K562 (cell line): ENCODE measurements around the gene GALR1. TPM values are rescaled to one million over a fixed set of nuclear protein-coding genes. Genes with fewer than 3 reads are reported as not detected.

Source experiments
- ATAC-seq: fragments of 200-7000 bp; cut with Tn5 transposase; 3 replicates; pipeline ENCODE4 v1.9.1; 2020; ENCODE audit warnings: moderate library complexity
- BruUV-seq: library from RNA; stranded (reverse); fragments of 400-500 nt; replicated peaks from 2 replicates; lab custom pipeline; 2021; lab: Mats Ljungman, UMichigan
- CTCF ChIA-PET: fragments of 300-600 bp; formaldehyde crosslinking; extraction: SDS; loops from one replicate; lab custom pipeline; 2021; ENCODE audit warnings: low intra/inter-chr PET ratio; lab: Yijun Ruan, JAX
- POLR2A ChIA-PET: fragments of 300-600, 350-650 bp; sonication (Branson Sonifier 250); formaldehyde crosslinking; extraction: SDS; loops from one replicate; lab custom pipeline; 2021; ENCODE audit warnings: antibody characterized with exemption, inconsistent platforms; lab: Yijun Ruan, JAX
- DNase-seq, 4 experiments: peaks; one replicate each; pipeline versions ENCODE4 v3.0.0 to v3.0.0-alpha.2; 2011 to 2018; ENCODE audit warnings: low spot score in 3 of 4, mixed read lengths in 3 of 4; ENCODE audit errors: extremely low read depth in 1 of 4
- FAIRE-seq: peaks from 2 replicates; lab custom pipeline; 2011; peaks lifted over from hg19 to GRCh38; lab: Jason Lieb, UNC
- H2AFZ ChIP-seq: 2 replicates; pipeline ENCODE4 v1.6.0; 2011; ENCODE audit warnings: low read depth, low read length, control low read depth, inconsistent platforms
- H3K27ac ChIP-seq: fragments of 200-600 bp; 3 replicates; pipeline ENCODE4 v1.8.0; 2011; ENCODE audit warnings: low read depth, mild to moderate bottlenecking, control low read depth, inconsistent platforms, low read length, moderate library complexity, mixed read lengths; ENCODE audit errors: extremely low read depth
- H3K27me3 ChIP-seq, 2 experiments: fragments of 300-600 bp in 1 of 2; 2 replicates in 1 of 2; 3 replicates in 1 of 2; pipeline versions ENCODE4 v1.6.0 to v1.8.0; 2011; ENCODE audit warnings: inconsistent platforms in 2 of 2, low read length in 2 of 2, mild to moderate bottlenecking in 1 of 2, mixed read lengths in 1 of 2, moderate library complexity in 1 of 2; ENCODE audit not compliant: control insufficient read depth in 2 of 2, insufficient read depth in 2 of 2
- H3K36me3 ChIP-seq: fragments of 300-600 bp; 3 replicates; pipeline ENCODE4 v1.8.0; 2011; ENCODE audit warnings: mild to moderate bottlenecking, low read length, inconsistent platforms; ENCODE audit not compliant: control insufficient read depth, insufficient read depth
- H3K4me1 ChIP-seq, 2 experiments: fragments of 200-600 bp in 1 of 2; replicated peaks in 1 of 2; 2 replicates in 1 of 2; 3 replicates in 1 of 2; pipeline versions ENCODE4 v1.5.1 to v1.8.0; 2011; ENCODE audit warnings: inconsistent platforms in 2 of 2, low read length in 2 of 2, mild to moderate bottlenecking in 1 of 2, mixed read lengths in 1 of 2, moderate library complexity in 1 of 2; ENCODE audit not compliant: control insufficient read depth in 2 of 2, insufficient read depth in 2 of 2
- H3K4me2 ChIP-seq: 2 replicates; pipeline ENCODE4 v1.6.1; 2011; ENCODE audit warnings: low read length, control low read depth, inconsistent platforms, mixed read lengths; ENCODE audit not compliant: insufficient read depth
- H3K4me3 ChIP-seq: fragments of 200-600 bp; sonication (generic), shearing (Covaris generic); 2 replicates; pipeline ENCODE4 v1.5.1; 2016; ENCODE audit warnings: control low read depth, inconsistent platforms
- H3K79me2 ChIP-seq: fragments of 200-600 bp; 3 replicates; pipeline ENCODE4 v1.8.0; 2011; ENCODE audit warnings: low read length, inconsistent platforms; ENCODE audit not compliant: control insufficient read depth, insufficient read depth
- H3K9ac ChIP-seq, 2 experiments: 2 replicates each; pipeline versions ENCODE4 v1.6.0 to v1.6.1; 2011; ENCODE audit warnings: low read depth in 2 of 2, low read length in 2 of 2, control low read depth in 1 of 2, inconsistent platforms in 1 of 2, mild to moderate bottlenecking in 1 of 2, mixed read lengths in 1 of 2; ENCODE audit not compliant: insufficient read depth in 1 of 2
- H3K9me1 ChIP-seq: one replicate; pipeline ENCODE4 v1.6.0; 2011; ENCODE audit warnings: inconsistent platforms, mild to moderate bottlenecking, low read length, moderate library complexity; ENCODE audit not compliant: control insufficient read depth, insufficient read depth
- H3K9me3 ChIP-seq: replicated peaks from 2 replicates; pipeline ENCODE4 v1.5.1; 2011; ENCODE audit warnings: low read depth, low read length, inconsistent platforms; ENCODE audit not compliant: control insufficient read depth, insufficient read depth
- H4K20me1 ChIP-seq: replicated peaks from 2 replicates; pipeline ENCODE4 v1.6.1; 2011; ENCODE audit warnings: low read length, inconsistent platforms, mixed read lengths; ENCODE audit not compliant: control insufficient read depth, insufficient read depth
- CBFB ChIP-seq: sonication (generic); formaldehyde crosslinking; IDR thresholded peaks from 2 replicates; pipeline ENCODE4 v1.4.0; 2020; ENCODE audit warnings: mild to moderate bottlenecking, missing genetic modification reagents
- CTBP1 ChIP-seq: fragments of 450-650 bp; IDR thresholded peaks from 2 replicates; pipeline ENCODE4 v1.6.1; 2016; ENCODE audit warnings: borderline replicate concordance
- FOXJ3 ChIP-seq: sonication (generic); formaldehyde crosslinking; IDR thresholded peaks from 2 replicates; pipeline ENCODE4 v1.4.0; 2020; ENCODE audit warnings: mild to moderate bottlenecking, missing genetic modification reagents
- HNRNPK ChIP-seq: fragments of 200-400 bp; formaldehyde crosslinking; IDR thresholded peaks from one replicate; pipeline ENCODE4 v1.6.1; 2018; ENCODE audit warnings: mild to moderate bottlenecking, low read depth, low read length; ENCODE audit not compliant: poor library complexity, severe bottlenecking
- LARP7 ChIP-seq: fragments of 450-650 bp; IDR thresholded peaks from 2 replicates; pipeline ENCODE4 v1.6.1; 2016
- NCOA6 ChIP-seq: fragments of 450-650 bp; IDR thresholded peaks from 2 replicates; pipeline ENCODE4 v1.6.1; 2017; ENCODE audit warnings: mild to moderate bottlenecking
- NFIC ChIP-seq: fragments of 450-650 bp; IDR thresholded peaks from 2 replicates; pipeline ENCODE4 v1.6.1; 2017; ENCODE audit warnings: mild to moderate bottlenecking, inconsistent platforms
- NR2C2 ChIP-seq, 2 experiments: fragments of 200-800 bp in 1 of 2; sonication (Bioruptor generic) in 1 of 2; sonication (generic) in 1 of 2; formaldehyde crosslinking in 1 of 2; IDR thresholded peaks; 2 replicates each; pipeline versions ENCODE4 v1.6.1 to v1.8.0; 2016 to 2022; ENCODE audit warnings: mild to moderate bottlenecking in 1 of 2, missing compliant biosample characterization in 1 of 2, missing genetic modification characterization in 1 of 2, missing genetic modification reagents in 1 of 2
- PHF21A ChIP-seq: fragments of 450-650 bp; IDR thresholded peaks from 2 replicates; pipeline ENCODE4 v1.6.1; 2017; ENCODE audit warnings: low read depth, borderline replicate concordance
- RB1 ChIP-seq: fragments of 450-650 bp; IDR thresholded peaks from 2 replicates; pipeline ENCODE4 v1.6.1; 2017; ENCODE audit warnings: low read depth, mild to moderate bottlenecking
- RHOXF2B ChIP-seq: fragments of 250-450 bp; sonication (Bioruptor Pico); conservative IDR thresholded peaks from 2 replicates; pipeline ENCODE4 v1.5.1; 2021
- SREBF1 ChIP-seq: fragments of 150-350 bp; IDR thresholded peaks from 2 replicates; pipeline ENCODE4 v1.6.1; 2014; ENCODE audit warnings: antibody characterized with exemption, low read depth, low read length, borderline replicate concordance
- YBX1 ChIP-seq: fragments of 450-650 bp; IDR thresholded peaks from 2 replicates; pipeline ENCODE4 v1.7.1; 2016; ENCODE audit warnings: mild to moderate bottlenecking
- ZNF354B ChIP-seq: fragments of 250-450 bp; sonication (Bioruptor Pico); IDR thresholded peaks from 2 replicates; pipeline ENCODE4 v1.4.0; 2020
- ZNF57 ChIP-seq: fragments of 450-650 bp; formaldehyde crosslinking; IDR thresholded peaks from 2 replicates; pipeline ENCODE4 v1.4.0; 2020; ENCODE audit warnings: mild to moderate bottlenecking, moderate library complexity
- ZNF695 ChIP-seq: fragments of 450-650 bp; formaldehyde crosslinking; IDR thresholded peaks from 2 replicates; pipeline ENCODE4 v1.4.0; 2020; ENCODE audit warnings: mild to moderate bottlenecking, moderate library complexity
- WGBS: fragments of 100-300 bp; shearing (Covaris generic); methylation state at CpG from one replicate; pipeline ENCODE4 v1.1.6; 2016; ENCODE audit warnings: low coverage, mixed read lengths; ENCODE audit not compliant: insufficient coverage; ENCODE audit errors: missing lambda C conversion rate; 5-methylcytosine and 5-hydroxymethylcytosine counted together
- in situ Hi-C: fragments of 300-500 bp; cut with MboI; formaldehyde crosslinking; loops from 4 replicates; pipeline ENCODE4 v1.15.0; 2018; ENCODE audit warnings: inconsistent platforms, mixed read lengths
- intact Hi-C: fragments of 100-400 bp; cut with micrococcal nuclease; formaldehyde crosslinking; loops from 2 replicates; pipeline ENCODE4 v1.14.2; 2022
- polyA plus RNA-seq, 8 experiments: library from polyadenylated mRNA; depleted of rRNA in 4 of 8; stranded (reverse) in 5 of 8; unstranded in 3 of 8; fragments of >200 nt; fragmentation: Nextera tagmentation in 2 of 8; fragmentation: Illumina TruSeq in 1 of 8; extraction: Ambion mirVana in 2 of 8; extraction: Trizol in 1 of 8; gene quantifications; 2 replicates each; pipeline versions ENCODE4 v1.2.1 to v1.2.3, GENCODE V29; 2011 to 2014; ENCODE audit warnings: inconsistent platforms in 1 of 8, missing spikeins in 1 of 8
- total RNA-seq, 7 experiments: library from RNA; depleted of rRNA in 6 of 7; stranded (reverse); fragments of >200 nt in 6 of 7; fragmentation: Illumina TruSeq in 2 of 7; extraction: Trizol in 2 of 7; gene quantifications; 2 replicates each; pipeline versions ENCODE4 v1.2.1 to v1.2.3, GENCODE V29; 2011 to 2021; ENCODE audit warnings: low replicate concordance in 1 of 7
- TF ChIP-seq, protein P1 (sequence below): fragments of 250-450 bp; sonication (Bioruptor Pico); IDR thresholded peaks from 2 replicates; pipeline ENCODE4 v1.5.0; 2021; ENCODE audit warnings: mild to moderate bottlenecking, borderline replicate concordance
- TF ChIP-seq, protein P2 (sequence below): fragments of 250-450 bp; sonication (Bioruptor Pico); IDR thresholded peaks from 2 replicates; pipeline ENCODE4 v1.5.0; 2021
- TF ChIP-seq, protein P3 (sequence below): fragments of 250-450 bp; sonication (Bioruptor Pico); IDR thresholded peaks from 2 replicates; pipeline ENCODE4 v1.8.0; 2022; ENCODE audit warnings: moderate library complexity, mild to moderate bottlenecking, inconsistent platforms
- TF ChIP-seq, protein P4 (sequence below), 3 experiments: fragments of 200-800 bp in 1 of 3; sonication (Bioruptor generic) in 1 of 3; sonication (generic) in 1 of 3; formaldehyde crosslinking in 1 of 3; IDR thresholded peaks; 2 replicates each; pipeline versions ENCODE4 v1.6.1 to v1.8.0; 2016 to 2022; ENCODE audit warnings: mild to moderate bottlenecking in 2 of 3, missing compliant biosample characterization in 2 of 3, missing genetic modification characterization in 2 of 3, missing genetic modification reagents in 1 of 3

The GALR1 gene
- total and polyA plus RNA-seq, 9 of the 15 experiments (the other 6 are each of a cell fraction or from before 2014, with no cell fraction given), result not detected

DNA sequence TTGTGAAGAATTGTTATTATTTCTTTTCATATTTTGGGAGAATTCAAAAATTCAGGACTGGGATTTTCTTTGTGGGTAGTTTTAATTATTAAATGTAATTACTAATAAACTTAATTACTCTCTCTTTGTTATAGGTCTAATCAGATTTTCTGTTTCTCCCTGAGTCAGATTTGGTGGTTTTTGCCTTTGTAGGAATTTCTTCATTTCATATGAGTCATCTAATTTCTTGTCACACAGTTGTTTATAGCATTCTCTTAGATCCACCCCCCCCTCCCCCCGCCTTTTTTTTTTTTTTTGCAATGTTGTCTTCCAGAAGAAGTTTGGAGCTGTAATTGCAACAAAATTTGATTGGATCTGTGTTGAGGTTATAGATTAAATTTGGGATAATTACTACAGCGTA lies 26.0 kb upstream of the GALR1 start (continued):
- TF ChIP-seq, protein P1, sequence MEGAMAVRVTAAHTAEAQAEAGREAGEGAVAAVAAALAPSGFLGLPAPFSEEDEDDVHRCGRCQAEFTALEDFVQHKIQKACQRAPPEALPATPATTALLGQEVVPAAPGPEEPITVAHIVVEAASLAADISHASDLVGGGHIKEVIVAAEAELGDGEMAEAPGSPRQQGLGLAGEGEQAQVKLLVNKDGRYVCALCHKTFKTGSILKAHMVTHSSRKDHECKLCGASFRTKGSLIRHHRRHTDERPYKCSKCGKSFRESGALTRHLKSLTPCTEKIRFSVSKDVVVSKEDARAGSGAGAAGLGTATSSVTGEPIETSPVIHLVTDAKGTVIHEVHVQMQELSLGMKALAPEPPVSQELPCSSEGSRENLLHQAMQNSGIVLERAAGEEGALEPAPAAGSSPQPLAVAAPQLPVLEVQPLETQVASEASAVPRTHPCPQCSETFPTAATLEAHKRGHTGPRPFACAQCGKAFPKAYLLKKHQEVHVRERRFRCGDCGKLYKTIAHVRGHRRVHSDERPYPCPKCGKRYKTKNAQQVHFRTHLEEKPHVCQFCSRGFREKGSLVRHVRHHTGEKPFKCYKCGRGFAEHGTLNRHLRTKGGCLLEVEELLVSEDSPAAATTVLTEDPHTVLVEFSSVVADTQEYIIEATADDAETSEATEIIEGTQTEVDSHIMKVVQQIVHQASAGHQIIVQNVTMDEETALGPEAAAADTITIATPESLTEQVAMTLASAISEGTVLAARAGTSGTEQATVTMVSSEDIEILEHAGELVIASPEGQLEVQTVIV (CRISPR knock-in tag), result no peak
- TF ChIP-seq NCOA6 (no peak), NFIC (no peak)
- TF ChIP-seq, all 486 proteins: peak for 0

DNA sequence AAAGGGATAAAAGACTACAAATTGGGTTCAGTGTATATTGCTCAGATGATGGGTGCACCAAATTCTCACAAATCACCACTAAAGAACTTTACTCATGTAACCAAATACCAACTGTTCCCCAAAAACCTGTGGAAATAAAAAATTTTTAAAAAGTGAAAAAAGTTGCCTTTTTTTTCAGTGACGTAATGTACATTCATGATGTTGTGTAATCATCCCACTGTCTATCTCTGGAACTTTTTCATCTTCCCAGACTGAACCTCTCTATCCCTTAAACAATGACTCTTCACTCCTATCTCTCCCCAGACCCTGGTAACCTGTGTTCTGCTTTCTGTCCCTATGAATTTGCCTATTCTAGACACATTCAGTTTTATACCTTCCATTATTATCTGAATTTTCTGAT lies 19.0 kb upstream of the GALR1 start:
- ChIA-PET CTCF (no interaction called here), POLR2A (no interaction called here)
- H3K9me3 ChIP-seq, result no peaks in the 10 kb centered on the region
- H4K20me1 ChIP-seq, result no peaks in the 10 kb centered on the region
- H3K27me3 ChIP-seq, result no peaks in the 10 kb centered on the region
- no peaks in the 10 kb centered on the region for H3K4me1 ChIP-seq
- H2AFZ ChIP-seq, result no peak overlapping the region
- no peaks in the 10 kb centered on the region for H3K79me2 ChIP-seq
- no peak overlapping the region for H3K4me2 ChIP-seq
- no peak for FAIRE-seq
- no peak overlapping the region for H3K27ac ChIP-seq
- ATAC-seq, result no peak
- DNase-seq, result no peak
- no peaks in the 10 kb centered on the region for H3K36me3 ChIP-seq
- intact Hi-C loops (no loop called here), in situ Hi-C loops (no loop called here)
- no peaks in the 10 kb centered on the region for H3K9me1 ChIP-seq
- no TSS peak for BruUV-seq
- 0% methylated on average over 1 of the region's 1 CpG for WGBS
- no peak overlapping the region for H3K4me3 ChIP-seq
- H3K9ac ChIP-seq, result no peak overlapping the region
- TF ChIP-seq ZNF354B (CRISPR knock-in tag) (no peak), PHF21A (no peak), ZNF695 (no peak), CBFB (no peak), YBX1 (no peak), NR2C2 (CRISPR knock-in tag; IDR thresholded peaks at IDR 0.05) (no peak), NR2C2 (tag; IDR thresholded peaks at IDR 0.05) (no peak), FOXJ3 (no peak), CTBP1 (no peak), SREBF1 (no peak), ZNF57 (no peak), HNRNPK (no peak), RB1 (no peak), RHOXF2B (CRISPR knock-in tag) (no peak), LARP7 (no peak)
- TF ChIP-seq, protein P2, sequence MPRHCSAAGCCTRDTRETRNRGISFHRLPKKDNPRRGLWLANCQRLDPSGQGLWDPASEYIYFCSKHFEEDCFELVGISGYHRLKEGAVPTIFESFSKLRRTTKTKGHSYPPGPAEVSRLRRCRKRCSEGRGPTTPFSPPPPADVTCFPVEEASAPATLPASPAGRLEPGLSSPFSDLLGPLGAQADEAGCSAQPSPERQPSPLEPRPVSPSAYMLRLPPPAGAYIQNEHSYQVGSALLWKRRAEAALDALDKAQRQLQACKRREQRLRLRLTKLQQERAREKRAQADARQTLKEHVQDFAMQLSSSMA, result no peak
- TF ChIP-seq, protein P3, sequence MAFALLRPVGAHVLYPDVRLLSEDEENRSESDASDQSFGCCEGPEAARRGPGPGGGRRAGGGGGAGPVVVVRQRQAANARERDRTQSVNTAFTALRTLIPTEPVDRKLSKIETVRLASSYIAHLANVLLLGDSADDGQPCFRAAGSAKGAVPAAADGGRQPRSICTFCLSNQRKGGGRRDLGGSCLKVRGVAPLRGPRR, result no peak
- TF ChIP-seq, protein P4, sequence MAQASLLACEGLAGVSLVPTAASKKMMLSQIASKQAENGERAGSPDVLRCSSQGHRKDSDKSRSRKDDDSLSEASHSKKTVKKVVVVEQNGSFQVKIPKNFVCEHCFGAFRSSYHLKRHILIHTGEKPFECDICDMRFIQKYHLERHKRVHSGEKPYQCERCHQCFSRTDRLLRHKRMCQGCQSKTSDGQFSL (CRISPR knock-in tag; IDR thresholded peaks at IDR 0.05), result no peak
- TF ChIP-seq, protein P4 (tag; IDR thresholded peaks at IDR 0.05), result no peak
